WTC11 (cell line): ENCODE results near the gene GARNL3. TPM values are rescaled to one million over a fixed set of nuclear protein-coding genes. Genes with fewer than 3 reads are reported as not detected.
A peak's percentile ranks its signal among the peaks of the same experiment; 100 is the strongest.

Source experiments
- ATAC-seq: fragments of 200-7000 bp; cut with Tn5 transposase; 2 replicates; pipeline ENCODE4 v1.10.0; 2021; ENCODE audit warnings: mild to moderate bottlenecking, moderate library complexity
- CTCF ChIA-PET: fragments of 300-600 bp; sonication (Branson Sonifier 250); formaldehyde crosslinking; loops from one replicate; lab custom pipeline; 2021; ENCODE audit warnings: antibody characterized with exemption; lab: Charles Lee
- POLR2A ChIA-PET: fragments of 350-600 bp; sonication (Branson Sonifier 250); formaldehyde crosslinking; loops from one replicate; lab custom pipeline; 2021; ENCODE audit warnings: antibody characterized with exemption; lab: Charles Lee
- DNase-seq: peaks from one replicate; pipeline ENCODE4 v3.0.0; 2021; ENCODE audit warnings: low spot score
- H3K27ac Mint-ChIP-seq: 2 replicates; pipeline ENCODE4 v1.8.0; 2021; ENCODE audit warnings: mixed read lengths
- H3K27me3 Mint-ChIP-seq: 2 replicates; pipeline ENCODE4 v1.8.0; 2021; ENCODE audit warnings: low read depth, mild to moderate bottlenecking, moderate library complexity, mixed read lengths
- H3K36me3 Mint-ChIP-seq: 2 replicates; pipeline ENCODE4 v1.8.0; 2021; ENCODE audit warnings: mixed read lengths
- H3K4me1 Mint-ChIP-seq: 2 replicates; pipeline ENCODE4 v1.8.0; 2022; ENCODE audit warnings: mixed read lengths
- H3K4me3 Mint-ChIP-seq: 2 replicates; pipeline ENCODE4 v1.8.0; 2021; ENCODE audit warnings: mild to moderate bottlenecking, moderate library complexity, mixed read lengths
- H3K9me3 Mint-ChIP-seq: 2 replicates; pipeline ENCODE4 v1.8.0; 2021; ENCODE audit warnings: mixed read lengths
- ATF1 ChIP-seq: sonication (generic); formaldehyde crosslinking; IDR thresholded peaks from 2 replicates; pipeline ENCODE4 v1.8.1; 2023; ENCODE audit warnings: mild to moderate bottlenecking, moderate library complexity, missing genetic modification reagents
- CREB1 ChIP-seq: sonication (generic); formaldehyde crosslinking; IDR thresholded peaks from 2 replicates; pipeline ENCODE4 v1.8.0; 2023; ENCODE audit warnings: mild to moderate bottlenecking, missing genetic modification reagents
- FOXJ3 ChIP-seq: sonication (generic); formaldehyde crosslinking; IDR thresholded peaks from 2 replicates; pipeline ENCODE4 v1.9.0; 2021; ENCODE audit warnings: missing genetic modification reagents, mild to moderate bottlenecking, borderline replicate concordance
- GTF2I ChIP-seq: fragments of 250-450 bp; sonication (Bioruptor Pico); conservative IDR thresholded peaks from 2 replicates; pipeline ENCODE4 v1.4.0; 2021; ENCODE audit warnings: mild to moderate bottlenecking
- IRF2 ChIP-seq: sonication (generic); formaldehyde crosslinking; IDR thresholded peaks from 2 replicates; pipeline ENCODE4 v1.8.0; 2022; ENCODE audit warnings: low read depth, missing genetic modification reagents, borderline replicate concordance
- JUN ChIP-seq: sonication (generic); formaldehyde crosslinking; IDR thresholded peaks from 2 replicates; pipeline ENCODE4 v1.8.0; 2023; ENCODE audit warnings: mild to moderate bottlenecking, missing genetic modification reagents
- NR2C2 ChIP-seq: sonication (generic); formaldehyde crosslinking; IDR thresholded peaks from 2 replicates; pipeline ENCODE4 v1.8.0; 2022; ENCODE audit warnings: mild to moderate bottlenecking, missing genetic modification reagents
- TEAD1 ChIP-seq: sonication (generic); formaldehyde crosslinking; IDR thresholded peaks from 2 replicates; pipeline ENCODE4 v1.8.0; 2022; ENCODE audit warnings: mild to moderate bottlenecking, missing genetic modification reagents
- ZNF121 ChIP-seq: sonication (generic); formaldehyde crosslinking; IDR thresholded peaks from 2 replicates; pipeline ENCODE4 v1.8.0; 2023; ENCODE audit warnings: missing genetic modification reagents
- ZNF219 ChIP-seq: sonication (generic); formaldehyde crosslinking; IDR thresholded peaks from 2 replicates; pipeline ENCODE4 v1.8.0; 2023; ENCODE audit warnings: missing genetic modification reagents, mild to moderate bottlenecking, borderline replicate concordance
- ZNF263 ChIP-seq: sonication (generic); formaldehyde crosslinking; IDR thresholded peaks from 2 replicates; pipeline ENCODE4 v1.8.1; 2022; ENCODE audit warnings: low read depth, mild to moderate bottlenecking, moderate library complexity, missing genetic modification reagents
- ZNF416 ChIP-seq: fragments of 250-450 bp; sonication (Bioruptor Pico); IDR thresholded peaks from 2 replicates; pipeline ENCODE4 v1.9.0; 2021; ENCODE audit warnings: mild to moderate bottlenecking, inconsistent platforms
- total RNA-seq: library from RNA; stranded (reverse); gene quantifications from 3 replicates; pipeline ENCODE4 v1.2.3, GENCODE V29; 2021
- TF ChIP-seq, protein P1 (sequence below): sonication (generic); formaldehyde crosslinking; IDR thresholded peaks from 2 replicates; pipeline ENCODE4 v1.8.1; 2023; ENCODE audit warnings: mild to moderate bottlenecking, missing genetic modification reagents, moderate library complexity
- TF ChIP-seq, protein P2 (sequence below): sonication (generic); formaldehyde crosslinking; IDR thresholded peaks from 2 replicates; pipeline ENCODE4 v1.8.1; 2023; ENCODE audit warnings: mild to moderate bottlenecking, missing genetic modification reagents, moderate library complexity
- TF ChIP-seq, protein P3 (sequence below): fragments of 250-450 bp; sonication (Bioruptor Pico); IDR thresholded peaks from 2 replicates; pipeline ENCODE4 v2.1.2; 2022; ENCODE audit warnings: mild to moderate bottlenecking, moderate library complexity
- TF ChIP-seq, protein P4 (sequence below): sonication (generic); formaldehyde crosslinking; conservative IDR thresholded peaks from 2 replicates; pipeline ENCODE4 v1.8.1; 2022; ENCODE audit warnings: mild to moderate bottlenecking, missing genetic modification reagents
- TF ChIP-seq, protein P5 (sequence below): fragments of 250-450 bp; sonication (Bioruptor Pico); IDR thresholded peaks from 2 replicates; pipeline ENCODE4 v1.8.0; 2021; ENCODE audit warnings: mild to moderate bottlenecking
- TF ChIP-seq, protein P6 (sequence below): sonication (generic); formaldehyde crosslinking; IDR thresholded peaks from 2 replicates; pipeline ENCODE4 v1.8.0; 2022; ENCODE audit warnings: missing genetic modification reagents
- TF ChIP-seq, protein P7 (sequence below): sonication (generic); formaldehyde crosslinking; IDR thresholded peaks from 2 replicates; pipeline ENCODE4 v1.8.0; 2022; ENCODE audit warnings: mild to moderate bottlenecking, missing genetic modification reagents

Gene GARNL3
- total RNA-seq, 1 experiment from 2014 or later: 17.8 TPM

DNA sequence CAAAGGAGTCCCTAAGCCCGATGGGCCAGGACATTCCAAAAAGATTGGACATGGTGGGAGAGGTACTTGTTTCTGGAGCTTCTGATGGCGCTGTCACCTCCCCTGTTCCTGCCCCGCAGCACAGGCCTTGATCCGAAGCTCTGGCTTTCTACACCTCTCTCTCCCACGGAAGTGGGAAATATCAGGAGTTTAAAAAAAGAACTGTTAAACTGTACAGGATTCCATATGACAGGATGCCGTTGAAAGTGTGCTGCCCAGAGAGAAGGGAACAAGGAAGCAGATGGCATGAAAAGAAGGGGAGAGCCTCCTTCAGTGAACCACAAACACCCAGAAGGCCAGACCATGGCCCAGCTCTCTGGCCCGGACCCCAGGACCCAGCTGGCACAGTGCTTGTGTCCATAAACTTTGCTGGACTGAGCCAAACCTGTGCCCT is 105.6 kb downstream of the GARNL3 start:
- no peaks in the 10 kb centered on the region for H3K36me3 Mint-ChIP-seq
- H3K27ac Mint-ChIP-seq: 0 out of 2 replicates have a peak overlapping the region, but pooled peaks have one; percentile 23
- no peaks in the 10 kb centered on the region for H3K9me3 Mint-ChIP-seq
- DNase-seq (no peak), ATAC-seq (no peak)
- ChIA-PET CTCF (interaction anchor here (1.0 to 2.6 kb wide), 7 partner anchors 10 to 160 kb away, joined by 3 to 11 read pairs (median 7); partner anchors contain the start of genes SLC2A8 and ZNF79), POLR2A (no interaction called here)
- H3K27me3 Mint-ChIP-seq: no peaks in the 10 kb centered on the region
- peaks cover 27% of the 10 kb centered on the region for H3K4me1 Mint-ChIP-seq
- TF ChIP-seq NR2C2: no peak
- TF ChIP-seq, protein P1, sequence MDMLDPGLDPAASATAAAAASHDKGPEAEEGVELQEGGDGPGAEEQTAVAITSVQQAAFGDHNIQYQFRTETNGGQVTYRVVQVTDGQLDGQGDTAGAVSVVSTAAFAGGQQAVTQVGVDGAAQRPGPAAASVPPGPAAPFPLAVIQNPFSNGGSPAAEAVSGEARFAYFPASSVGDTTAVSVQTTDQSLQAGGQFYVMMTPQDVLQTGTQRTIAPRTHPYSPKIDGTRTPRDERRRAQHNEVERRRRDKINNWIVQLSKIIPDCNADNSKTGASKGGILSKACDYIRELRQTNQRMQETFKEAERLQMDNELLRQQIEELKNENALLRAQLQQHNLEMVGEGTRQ: no peak
- no peak for TF ChIP-seq GTF2I (CRISPR knock-in tag)
- TF ChIP-seq, protein P2, sequence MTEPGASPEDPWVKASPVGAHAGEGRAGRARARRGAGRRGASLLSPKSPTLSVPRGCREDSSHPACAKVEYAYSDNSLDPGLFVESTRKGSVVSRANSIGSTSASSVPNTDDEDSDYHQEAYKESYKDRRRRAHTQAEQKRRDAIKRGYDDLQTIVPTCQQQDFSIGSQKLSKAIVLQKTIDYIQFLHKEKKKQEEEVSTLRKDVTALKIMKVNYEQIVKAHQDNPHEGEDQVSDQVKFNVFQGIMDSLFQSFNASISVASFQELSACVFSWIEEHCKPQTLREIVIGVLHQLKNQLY (CRISPR knock-in tag): no peak
- TF ChIP-seq, protein P3, sequence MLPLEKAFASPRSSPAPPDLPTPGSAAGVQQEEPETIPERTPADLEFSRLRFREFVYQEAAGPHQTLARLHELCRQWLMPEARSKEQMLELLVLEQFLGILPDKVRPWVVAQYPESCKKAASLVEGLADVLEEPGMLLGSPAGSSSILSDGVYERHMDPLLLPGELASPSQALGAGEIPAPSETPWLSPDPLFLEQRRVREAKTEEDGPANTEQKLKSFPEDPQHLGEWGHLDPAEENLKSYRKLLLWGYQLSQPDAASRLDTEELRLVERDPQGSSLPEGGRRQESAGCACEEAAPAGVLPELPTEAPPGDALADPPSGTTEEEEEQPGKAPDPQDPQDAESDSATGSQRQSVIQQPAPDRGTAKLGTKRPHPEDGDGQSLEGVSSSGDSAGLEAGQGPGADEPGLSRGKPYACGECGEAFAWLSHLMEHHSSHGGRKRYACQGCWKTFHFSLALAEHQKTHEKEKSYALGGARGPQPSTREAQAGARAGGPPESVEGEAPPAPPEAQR: no peak
- no peak for TF ChIP-seq ZNF219 (CRISPR knock-in tag)
- TF ChIP-seq, protein P4, sequence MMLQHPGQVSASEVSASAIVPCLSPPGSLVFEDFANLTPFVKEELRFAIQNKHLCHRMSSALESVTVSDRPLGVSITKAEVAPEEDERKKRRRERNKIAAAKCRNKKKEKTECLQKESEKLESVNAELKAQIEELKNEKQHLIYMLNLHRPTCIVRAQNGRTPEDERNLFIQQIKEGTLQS: no peak
- TF ChIP-seq ZNF416 (CRISPR knock-in tag): no peak
- TF ChIP-seq ATF1 (CRISPR knock-in tag): no peak
- TF ChIP-seq, protein P5, sequence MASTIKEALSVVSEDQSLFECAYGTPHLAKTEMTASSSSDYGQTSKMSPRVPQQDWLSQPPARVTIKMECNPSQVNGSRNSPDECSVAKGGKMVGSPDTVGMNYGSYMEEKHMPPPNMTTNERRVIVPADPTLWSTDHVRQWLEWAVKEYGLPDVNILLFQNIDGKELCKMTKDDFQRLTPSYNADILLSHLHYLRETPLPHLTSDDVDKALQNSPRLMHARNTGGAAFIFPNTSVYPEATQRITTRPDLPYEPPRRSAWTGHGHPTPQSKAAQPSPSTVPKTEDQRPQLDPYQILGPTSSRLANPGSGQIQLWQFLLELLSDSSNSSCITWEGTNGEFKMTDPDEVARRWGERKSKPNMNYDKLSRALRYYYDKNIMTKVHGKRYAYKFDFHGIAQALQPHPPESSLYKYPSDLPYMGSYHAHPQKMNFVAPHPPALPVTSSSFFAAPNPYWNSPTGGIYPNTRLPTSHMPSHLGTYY (CRISPR knock-in tag): no peak
- no peak for TF ChIP-seq FOXJ3
- no peak for TF ChIP-seq TEAD1
- TF ChIP-seq CREB1 (CRISPR knock-in tag): no peak
- TF ChIP-seq ZNF263 (CRISPR knock-in tag): no peak
- TF ChIP-seq, protein P6, sequence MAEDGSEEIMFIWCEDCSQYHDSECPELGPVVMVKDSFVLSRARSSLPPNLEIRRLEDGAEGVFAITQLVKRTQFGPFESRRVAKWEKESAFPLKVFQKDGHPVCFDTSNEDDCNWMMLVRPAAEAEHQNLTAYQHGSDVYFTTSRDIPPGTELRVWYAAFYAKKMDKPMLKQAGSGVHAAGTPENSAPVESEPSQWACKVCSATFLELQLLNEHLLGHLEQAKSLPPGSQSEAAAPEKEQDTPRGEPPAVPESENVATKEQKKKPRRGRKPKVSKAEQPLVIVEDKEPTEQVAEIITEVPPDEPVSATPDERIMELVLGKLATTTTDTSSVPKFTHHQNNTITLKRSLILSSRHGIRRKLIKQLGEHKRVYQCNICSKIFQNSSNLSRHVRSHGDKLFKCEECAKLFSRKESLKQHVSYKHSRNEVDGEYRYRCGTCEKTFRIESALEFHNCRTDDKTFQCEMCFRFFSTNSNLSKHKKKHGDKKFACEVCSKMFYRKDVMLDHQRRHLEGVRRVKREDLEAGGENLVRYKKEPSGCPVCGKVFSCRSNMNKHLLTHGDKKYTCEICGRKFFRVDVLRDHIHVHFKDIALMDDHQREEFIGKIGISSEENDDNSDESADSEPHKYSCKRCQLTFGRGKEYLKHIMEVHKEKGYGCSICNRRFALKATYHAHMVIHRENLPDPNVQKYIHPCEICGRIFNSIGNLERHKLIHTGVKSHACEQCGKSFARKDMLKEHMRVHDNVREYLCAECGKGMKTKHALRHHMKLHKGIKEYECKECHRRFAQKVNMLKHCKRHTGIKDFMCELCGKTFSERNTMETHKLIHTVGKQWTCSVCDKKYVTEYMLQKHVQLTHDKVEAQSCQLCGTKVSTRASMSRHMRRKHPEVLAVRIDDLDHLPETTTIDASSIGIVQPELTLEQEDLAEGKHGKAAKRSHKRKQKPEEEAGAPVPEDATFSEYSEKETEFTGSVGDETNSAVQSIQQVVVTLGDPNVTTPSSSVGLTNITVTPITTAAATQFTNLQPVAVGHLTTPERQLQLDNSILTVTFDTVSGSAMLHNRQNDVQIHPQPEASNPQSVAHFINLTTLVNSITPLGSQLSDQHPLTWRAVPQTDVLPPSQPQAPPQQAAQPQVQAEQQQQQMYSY (CRISPR knock-in tag): no peak
- no peak for TF ChIP-seq ZNF121 (CRISPR knock-in tag)
- no peak overlapping the region for H3K4me3 Mint-ChIP-seq

DNA sequence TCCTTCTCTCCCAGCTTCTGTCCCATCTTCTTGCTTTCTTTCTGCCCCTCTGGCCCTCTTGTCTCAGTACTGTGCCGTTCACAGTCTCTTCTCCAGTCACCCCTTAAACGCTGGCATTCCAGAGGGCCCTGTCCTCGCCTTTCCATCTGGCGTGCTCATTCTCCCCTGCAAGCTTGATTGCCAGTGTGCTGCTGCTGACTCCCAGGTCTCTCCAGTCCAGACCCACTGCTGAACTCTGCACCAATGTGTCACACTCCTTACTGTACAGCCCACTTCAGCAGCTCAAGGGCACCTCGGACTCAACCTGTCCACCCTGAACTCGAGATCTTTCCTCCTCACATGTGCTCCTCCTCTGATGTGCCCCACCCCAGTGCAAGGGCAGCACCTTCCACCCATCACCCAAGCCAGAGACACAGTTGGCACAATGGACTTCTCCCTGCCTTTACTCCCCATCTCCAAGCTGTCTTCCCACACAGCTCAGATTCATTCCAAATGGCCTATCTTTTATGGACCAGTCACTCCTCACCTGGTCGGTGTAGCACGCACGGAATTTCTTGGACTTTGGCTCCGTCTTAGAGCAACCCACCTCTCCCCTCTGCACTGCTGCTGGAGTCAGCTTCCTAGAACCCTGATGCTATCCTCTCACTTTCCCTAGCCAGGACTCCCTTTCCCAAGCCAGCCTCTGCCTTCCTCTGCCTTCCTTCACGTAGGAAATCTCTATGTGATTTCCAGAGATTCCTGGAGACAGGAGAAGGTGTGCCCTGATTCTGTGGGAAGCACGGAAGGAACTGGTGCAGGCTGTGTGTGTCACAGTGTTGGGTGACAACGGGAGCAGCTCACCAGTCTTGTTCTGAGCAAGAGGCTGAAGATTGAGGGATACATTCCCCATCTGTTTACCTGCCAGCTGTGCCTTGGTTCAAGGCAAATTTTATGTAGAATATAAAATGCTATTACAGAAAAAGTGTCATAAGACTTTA is 106.4 kb downstream of the GARNL3 start:
- ATAC-seq: no peak
- Mint-ChIP-seq H3K36me3 (no peaks in the 10 kb centered on the region), H3K9me3 (no peaks in the 10 kb centered on the region), H3K4me3 (no peak overlapping the region), H3K27ac (peak overlapping the region; percentile 60), H3K4me1 (peaks cover 27% of the 10 kb centered on the region), H3K27me3 (no peaks in the 10 kb centered on the region)
- ChIA-PET POLR2A (no interaction called here), CTCF (interaction anchor here (1.2 to 2.6 kb wide), 3 partner anchors 26 to 161 kb away, joined by 3 to 11 read pairs (median 7); partner anchors contain the start of gene SLC2A8)
- DNase-seq: no peak
- TF ChIP-seq, protein P5 (CRISPR knock-in tag): no peak
- TF ChIP-seq, protein P7, sequence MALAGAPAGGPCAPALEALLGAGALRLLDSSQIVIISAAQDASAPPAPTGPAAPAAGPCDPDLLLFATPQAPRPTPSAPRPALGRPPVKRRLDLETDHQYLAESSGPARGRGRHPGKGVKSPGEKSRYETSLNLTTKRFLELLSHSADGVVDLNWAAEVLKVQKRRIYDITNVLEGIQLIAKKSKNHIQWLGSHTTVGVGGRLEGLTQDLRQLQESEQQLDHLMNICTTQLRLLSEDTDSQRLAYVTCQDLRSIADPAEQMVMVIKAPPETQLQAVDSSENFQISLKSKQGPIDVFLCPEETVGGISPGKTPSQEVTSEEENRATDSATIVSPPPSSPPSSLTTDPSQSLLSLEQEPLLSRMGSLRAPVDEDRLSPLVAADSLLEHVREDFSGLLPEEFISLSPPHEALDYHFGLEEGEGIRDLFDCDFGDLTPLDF (CRISPR knock-in tag): no peak
- TF ChIP-seq IRF2 (CRISPR knock-in tag): no peak
- TF ChIP-seq TEAD1: no peak
- TF ChIP-seq, protein P2 (CRISPR knock-in tag): no peak
- no peak for TF ChIP-seq JUN
